ENCODE measurements around the gene CELF4.

The CELF4 gene

DNA sequence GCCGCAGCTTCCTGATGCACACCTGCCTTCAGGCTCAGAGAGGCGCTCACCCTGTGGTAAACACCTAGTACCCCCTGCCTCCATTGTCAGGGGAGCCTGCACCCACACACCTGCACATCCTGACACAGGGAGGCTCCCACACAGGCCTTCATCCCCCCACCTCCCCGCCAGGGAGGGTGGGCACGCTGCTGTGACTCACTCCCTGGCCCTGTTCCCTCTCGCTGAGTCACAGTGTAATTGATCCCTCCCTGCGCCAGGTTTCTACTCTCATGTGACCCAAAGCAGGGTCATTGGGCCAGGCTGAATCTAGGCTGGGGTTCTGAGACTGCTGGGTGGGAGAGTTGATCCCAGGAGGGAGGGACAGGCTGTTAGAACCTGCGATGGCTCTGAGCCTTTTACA, 8.5 kb upstream of the CELF4 start:
- Histone ChIP-seq H3K9me3 (ENCODE audit: insufficient read depth, low read length) (no peaks in the 10 kb centered on the region), H3F3A (ENCODE audit: insufficient read depth) (no peaks in the 10 kb centered on the region), H3K4me3 (ENCODE audit: insufficient read depth, low read length, poor library complexity, severe bottlenecking) (no peak overlapping the region), H3K27me3 (ENCODE audit: low read length) (no peaks in the 10 kb centered on the region), H3K79me2 (ENCODE audit: insufficient read depth, low read length) (no peaks in the 10 kb centered on the region), H3K4me2 (ENCODE audit: low read depth, low read length, poor library complexity, severe bottlenecking) (no peak overlapping the region), H3K9me2 (replicated peaks; ENCODE audit: insufficient read depth, low read length) (no peaks in the 10 kb centered on the region), H3K27ac (ENCODE audit: low read depth, low read length) (no peak overlapping the region), H3K36me3 (ENCODE audit: low read length) (no peaks in the 10 kb centered on the region), H2AFZ (ENCODE audit: low read depth, low read length, severe bottlenecking) (no peak overlapping the region), H3K9ac (ENCODE audit: low read length) (no peak overlapping the region), H4K20me1 (ENCODE audit: low read depth, low read length) (no peaks in the 10 kb centered on the region)
- TF ChIP-seq, protein P1, sequence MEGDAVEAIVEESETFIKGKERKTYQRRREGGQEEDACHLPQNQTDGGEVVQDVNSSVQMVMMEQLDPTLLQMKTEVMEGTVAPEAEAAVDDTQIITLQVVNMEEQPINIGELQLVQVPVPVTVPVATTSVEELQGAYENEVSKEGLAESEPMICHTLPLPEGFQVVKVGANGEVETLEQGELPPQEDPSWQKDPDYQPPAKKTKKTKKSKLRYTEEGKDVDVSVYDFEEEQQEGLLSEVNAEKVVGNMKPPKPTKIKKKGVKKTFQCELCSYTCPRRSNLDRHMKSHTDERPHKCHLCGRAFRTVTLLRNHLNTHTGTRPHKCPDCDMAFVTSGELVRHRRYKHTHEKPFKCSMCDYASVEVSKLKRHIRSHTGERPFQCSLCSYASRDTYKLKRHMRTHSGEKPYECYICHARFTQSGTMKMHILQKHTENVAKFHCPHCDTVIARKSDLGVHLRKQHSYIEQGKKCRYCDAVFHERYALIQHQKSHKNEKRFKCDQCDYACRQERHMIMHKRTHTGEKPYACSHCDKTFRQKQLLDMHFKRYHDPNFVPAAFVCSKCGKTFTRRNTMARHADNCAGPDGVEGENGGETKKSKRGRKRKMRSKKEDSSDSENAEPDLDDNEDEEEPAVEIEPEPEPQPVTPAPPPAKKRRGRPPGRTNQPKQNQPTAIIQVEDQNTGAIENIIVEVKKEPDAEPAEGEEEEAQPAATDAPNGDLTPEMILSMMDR (IDR thresholded peaks at IDR 0.05; ENCODE audit: insufficient read depth, low read length, poor library complexity, severe bottlenecking) = no peak
- TF ChIP-seq EZH2phosphoT487 (conservative IDR thresholded peaks at IDR 0.05; ENCODE audit: low read length) = no peak

DNA sequence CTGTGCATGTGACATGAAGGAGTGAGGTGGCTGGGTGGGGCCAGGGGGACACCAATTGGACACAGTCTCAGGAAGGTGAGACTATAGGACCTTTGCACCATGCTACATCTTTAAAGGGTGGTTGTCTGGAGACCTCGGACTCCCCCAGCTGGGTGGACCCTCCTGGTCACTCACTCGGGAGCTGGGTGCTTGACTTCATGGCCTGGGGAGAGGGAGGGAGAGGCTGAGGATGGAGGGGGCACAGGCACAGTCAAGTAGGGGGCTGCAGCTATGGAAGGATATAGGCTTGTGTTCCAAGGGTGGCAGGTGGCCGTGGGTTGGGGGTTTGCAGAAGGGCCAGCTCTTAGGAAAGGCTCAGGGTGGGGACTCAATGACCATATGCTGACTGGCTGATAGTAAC, 7.1 kb upstream of the CELF4 start:
- H3K9me3 ChIP-seq (ENCODE audit: insufficient read depth, low read length) = no peaks in the 10 kb centered on the region
- no peaks in the 10 kb centered on the region for H3K36me3 ChIP-seq (ENCODE audit: low read length)
- no peaks in the 10 kb centered on the region for H4K20me1 ChIP-seq (ENCODE audit: low read depth, low read length)
- H3K79me2 ChIP-seq (ENCODE audit: insufficient read depth, low read length) = no peaks in the 10 kb centered on the region
- H3K27ac ChIP-seq (ENCODE audit: low read depth, low read length) = no peak overlapping the region
- no peak overlapping the region for H3K4me2 ChIP-seq (ENCODE audit: low read depth, low read length, poor library complexity, severe bottlenecking)
- H3F3A ChIP-seq (ENCODE audit: insufficient read depth) = no peaks in the 10 kb centered on the region
- H3K9me2 ChIP-seq (replicated peaks; ENCODE audit: insufficient read depth, low read length) = no peaks in the 10 kb centered on the region
- H2AFZ ChIP-seq (ENCODE audit: low read depth, low read length, severe bottlenecking) = no peak overlapping the region
- H3K27me3 ChIP-seq (ENCODE audit: low read length) = no peaks in the 10 kb centered on the region
- H3K9ac ChIP-seq (ENCODE audit: low read length) = no peak overlapping the region
- H3K4me3 ChIP-seq (ENCODE audit: insufficient read depth, low read length, poor library complexity, severe bottlenecking) = no peak overlapping the region
- TF ChIP-seq, protein P1 (IDR thresholded peaks at IDR 0.05; ENCODE audit: insufficient read depth, low read length, poor library complexity, severe bottlenecking) = no peak
- no peak for TF ChIP-seq EZH2phosphoT487 (conservative IDR thresholded peaks at IDR 0.05; ENCODE audit: low read length)

DNA sequence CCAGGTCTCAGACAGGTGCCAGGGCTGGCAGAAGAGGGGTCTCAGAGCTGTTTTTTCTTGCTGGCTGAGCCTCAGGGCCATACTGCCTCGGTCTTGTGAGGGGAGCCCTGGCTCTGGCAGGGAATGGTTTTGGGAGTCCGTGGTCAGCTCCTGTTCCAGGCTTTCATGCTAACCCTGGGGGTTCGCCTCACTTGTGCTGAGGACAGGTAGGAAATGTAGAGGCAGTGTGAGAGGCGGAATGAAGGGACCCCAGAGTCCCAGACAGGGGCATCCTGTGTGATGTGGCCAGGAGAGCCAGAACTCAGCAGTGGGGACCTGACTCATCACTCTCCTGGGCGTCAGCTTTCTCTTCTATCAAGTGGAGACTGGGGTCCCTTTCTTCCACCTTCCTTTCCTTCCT, 5.7 kb upstream of the CELF4 start:
- no peaks in the 10 kb centered on the region for H3K27me3 ChIP-seq (ENCODE audit: low read length)
- H3K9me3 ChIP-seq (ENCODE audit: insufficient read depth, low read length) = no peaks in the 10 kb centered on the region
- H2AFZ ChIP-seq (ENCODE audit: low read depth, low read length, severe bottlenecking) = no peak overlapping the region
- H3K4me2 ChIP-seq (ENCODE audit: low read depth, low read length, poor library complexity, severe bottlenecking) = no peak overlapping the region
- H3K9me2 ChIP-seq (replicated peaks; ENCODE audit: insufficient read depth, low read length) = no peaks in the 10 kb centered on the region
- H3K27ac ChIP-seq (ENCODE audit: low read depth, low read length) = no peak overlapping the region
- TF ChIP-seq, protein P1 (IDR thresholded peaks at IDR 0.05; ENCODE audit: insufficient read depth, low read length, poor library complexity, severe bottlenecking) = no peak
- no peak for TF ChIP-seq EZH2phosphoT487 (conservative IDR thresholded peaks at IDR 0.05; ENCODE audit: low read length)
- H3K9ac ChIP-seq (ENCODE audit: low read length) = no peak overlapping the region
- no peak overlapping the region for H3K4me3 ChIP-seq (ENCODE audit: insufficient read depth, low read length, poor library complexity, severe bottlenecking)
- no peaks in the 10 kb centered on the region for H3K79me2 ChIP-seq (ENCODE audit: insufficient read depth, low read length)
- H3F3A ChIP-seq (ENCODE audit: insufficient read depth) = no peaks in the 10 kb centered on the region
- no peaks in the 10 kb centered on the region for H4K20me1 ChIP-seq (ENCODE audit: low read depth, low read length)
- H3K36me3 ChIP-seq (ENCODE audit: low read length) = no peaks in the 10 kb centered on the region
